ENCODE measurements around the gene MYO16.

The MYO16 gene

DNA sequence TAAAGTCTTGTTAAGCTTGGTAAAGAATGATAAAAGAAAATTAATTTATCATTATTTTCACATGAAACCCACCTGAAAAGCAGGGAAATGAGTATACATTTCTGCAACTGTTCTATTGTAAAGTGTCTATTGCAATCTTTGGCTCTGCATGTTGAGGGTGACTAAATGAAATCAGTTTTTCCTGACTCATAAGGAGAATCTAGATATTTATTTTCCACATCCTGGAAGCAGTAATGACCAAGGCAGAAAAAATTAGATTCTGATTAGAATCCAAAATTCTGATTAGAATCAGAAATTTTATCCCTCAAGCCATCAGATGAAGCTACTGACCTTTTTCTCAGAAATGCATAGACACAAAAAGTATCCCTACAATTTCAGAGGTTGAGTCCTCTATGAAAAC lies 178.4 kb downstream of the MYO16 start:
- no peaks in the 10 kb centered on the region for H3K27me3 ChIP-seq (ENCODE audit: insufficient read depth, poor library complexity, severe bottlenecking)
- TF ChIP-seq, protein P1, sequence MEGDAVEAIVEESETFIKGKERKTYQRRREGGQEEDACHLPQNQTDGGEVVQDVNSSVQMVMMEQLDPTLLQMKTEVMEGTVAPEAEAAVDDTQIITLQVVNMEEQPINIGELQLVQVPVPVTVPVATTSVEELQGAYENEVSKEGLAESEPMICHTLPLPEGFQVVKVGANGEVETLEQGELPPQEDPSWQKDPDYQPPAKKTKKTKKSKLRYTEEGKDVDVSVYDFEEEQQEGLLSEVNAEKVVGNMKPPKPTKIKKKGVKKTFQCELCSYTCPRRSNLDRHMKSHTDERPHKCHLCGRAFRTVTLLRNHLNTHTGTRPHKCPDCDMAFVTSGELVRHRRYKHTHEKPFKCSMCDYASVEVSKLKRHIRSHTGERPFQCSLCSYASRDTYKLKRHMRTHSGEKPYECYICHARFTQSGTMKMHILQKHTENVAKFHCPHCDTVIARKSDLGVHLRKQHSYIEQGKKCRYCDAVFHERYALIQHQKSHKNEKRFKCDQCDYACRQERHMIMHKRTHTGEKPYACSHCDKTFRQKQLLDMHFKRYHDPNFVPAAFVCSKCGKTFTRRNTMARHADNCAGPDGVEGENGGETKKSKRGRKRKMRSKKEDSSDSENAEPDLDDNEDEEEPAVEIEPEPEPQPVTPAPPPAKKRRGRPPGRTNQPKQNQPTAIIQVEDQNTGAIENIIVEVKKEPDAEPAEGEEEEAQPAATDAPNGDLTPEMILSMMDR (IDR thresholded peaks at IDR 0.05; ENCODE audit: poor library complexity, severe bottlenecking): no peak
- H3K4me3 ChIP-seq (ENCODE audit: severe bottlenecking): no peak overlapping the region
- no peaks in the 10 kb centered on the region for H3K4me1 ChIP-seq (ENCODE audit: insufficient read depth, poor library complexity, severe bottlenecking)
- ATAC-seq (ENCODE audit: low read depth): no peak
- no peaks in the 10 kb centered on the region for H3K36me3 ChIP-seq (ENCODE audit: low read depth)
- no peak overlapping the region for H3K27ac ChIP-seq (ENCODE audit: poor library complexity, severe bottlenecking)
- no peak for DNase-seq (ENCODE audit: low spot score)
- no peaks in the 10 kb centered on the region for H3K9me3 ChIP-seq (ENCODE audit: severe bottlenecking)

- H3K4me3 ChIP-seq (ENCODE audit: severe bottlenecking): no peak overlapping the region
- DNase-seq (ENCODE audit: low spot score) (no peak), ATAC-seq (ENCODE audit: low read depth) (no peak)
- no peaks in the 10 kb centered on the region for H3K36me3 ChIP-seq (ENCODE audit: low read depth)
- TF ChIP-seq, protein P1 (IDR thresholded peaks at IDR 0.05; ENCODE audit: poor library complexity, severe bottlenecking): no peak
- H3K9me3 ChIP-seq (ENCODE audit: severe bottlenecking): no peaks in the 10 kb centered on the region
- no peak overlapping the region for H3K27ac ChIP-seq (ENCODE audit: poor library complexity, severe bottlenecking)
- no peaks in the 10 kb centered on the region for H3K27me3 ChIP-seq (ENCODE audit: insufficient read depth, poor library complexity, severe bottlenecking)
- no peaks in the 10 kb centered on the region for H3K4me1 ChIP-seq (ENCODE audit: insufficient read depth, poor library complexity, severe bottlenecking)
Observed at GRCh38 chr13:108812165-108812564, 182.8 kb downstream of the MYO16 start.

DNA sequence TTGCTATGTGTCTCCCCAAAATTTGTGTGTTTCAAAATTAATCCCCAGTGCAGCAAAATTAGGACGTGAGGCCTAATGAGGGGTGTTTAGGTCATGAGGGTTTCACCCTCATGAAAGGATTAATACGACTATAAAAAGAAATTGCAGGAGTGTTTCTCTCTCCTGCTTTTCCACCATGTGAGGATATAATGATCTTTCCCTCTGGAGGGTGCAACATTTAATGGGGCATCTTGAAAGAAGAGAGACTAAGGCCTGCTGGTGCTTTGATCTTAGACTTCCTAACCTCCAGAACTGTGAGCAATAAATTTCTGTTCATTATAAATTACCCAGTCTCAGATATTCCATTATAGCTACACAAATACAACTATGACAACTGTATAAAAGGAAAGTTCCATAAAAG lies 183.2 kb downstream of the MYO16 start:
- H3K27ac ChIP-seq (ENCODE audit: poor library complexity, severe bottlenecking): no peak overlapping the region
- no peak for DNase-seq (ENCODE audit: low spot score)
- no peaks in the 10 kb centered on the region for H3K36me3 ChIP-seq (ENCODE audit: low read depth)
- no peaks in the 10 kb centered on the region for H3K9me3 ChIP-seq (ENCODE audit: severe bottlenecking)
- no peak for ATAC-seq (ENCODE audit: low read depth)
- no peaks in the 10 kb centered on the region for H3K27me3 ChIP-seq (ENCODE audit: insufficient read depth, poor library complexity, severe bottlenecking)
- no peak overlapping the region for H3K4me3 ChIP-seq (ENCODE audit: severe bottlenecking)
- TF ChIP-seq, protein P1 (IDR thresholded peaks at IDR 0.05; ENCODE audit: poor library complexity, severe bottlenecking): no peak
- no peaks in the 10 kb centered on the region for H3K4me1 ChIP-seq (ENCODE audit: insufficient read depth, poor library complexity, severe bottlenecking)

DNA sequence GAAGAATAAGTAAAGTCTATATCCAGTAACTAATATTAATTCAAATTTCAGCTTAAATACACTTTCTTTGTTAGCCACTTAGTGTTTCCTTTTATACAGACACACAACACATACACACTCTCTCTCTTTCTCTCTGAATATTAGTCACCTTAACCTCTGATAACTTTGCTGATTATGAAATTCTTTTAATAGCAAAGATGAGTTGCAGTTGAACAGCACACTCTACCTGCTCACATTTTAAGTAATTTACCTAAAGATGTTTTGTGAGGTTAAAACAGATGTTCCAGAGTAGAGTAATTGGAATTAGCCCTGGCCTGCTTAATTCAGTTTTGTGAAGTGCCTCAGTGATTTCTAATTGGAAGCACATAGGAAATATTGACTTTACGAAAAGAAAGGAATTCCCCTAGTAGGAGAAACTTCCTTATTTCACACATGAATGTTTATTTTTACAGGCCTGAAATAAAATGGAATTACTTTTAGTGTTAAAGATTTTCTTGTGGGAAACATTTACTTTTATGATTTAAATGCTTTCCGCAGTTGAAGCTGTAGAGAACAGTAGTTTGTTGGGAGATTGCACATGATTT lies 184.3 kb downstream of the MYO16 start:
- no peaks in the 10 kb centered on the region for H3K27me3 ChIP-seq (ENCODE audit: insufficient read depth, poor library complexity, severe bottlenecking)
- ATAC-seq (ENCODE audit: low read depth) (no peak), DNase-seq (ENCODE audit: low spot score) (no peak)
- H3K36me3 ChIP-seq (ENCODE audit: low read depth): no peaks in the 10 kb centered on the region
- no peaks in the 10 kb centered on the region for H3K4me1 ChIP-seq (ENCODE audit: insufficient read depth, poor library complexity, severe bottlenecking)
- TF ChIP-seq, protein P1 (IDR thresholded peaks at IDR 0.05; ENCODE audit: poor library complexity, severe bottlenecking): no peak
- H3K27ac ChIP-seq (ENCODE audit: poor library complexity, severe bottlenecking): no peak overlapping the region
- H3K9me3 ChIP-seq (ENCODE audit: severe bottlenecking): no peaks in the 10 kb centered on the region
- H3K4me3 ChIP-seq (ENCODE audit: severe bottlenecking): no peak overlapping the region

DNA sequence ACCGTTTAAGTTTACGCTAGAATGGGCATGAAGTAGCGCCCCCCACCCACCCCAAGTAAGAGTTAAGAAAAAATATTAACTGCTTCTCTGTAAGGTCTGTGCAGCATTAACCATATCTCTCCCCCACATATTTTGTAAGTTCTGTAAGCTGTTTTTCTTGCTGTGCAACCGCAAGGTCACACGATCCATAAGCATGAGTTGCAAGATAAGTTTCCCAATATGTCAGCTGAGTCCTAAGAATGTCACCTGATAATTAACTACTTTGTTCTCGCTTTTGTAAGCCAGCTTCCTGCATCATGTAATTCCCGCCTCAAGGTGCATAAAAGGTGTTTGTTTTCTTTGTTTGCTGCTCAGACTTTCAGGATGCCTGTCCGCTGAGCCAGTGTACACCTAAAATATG lies 187.0 kb downstream of the MYO16 start:
- no peak for DNase-seq (ENCODE audit: low spot score)
- Histone ChIP-seq H3K36me3 (ENCODE audit: low read depth) (no peaks in the 10 kb centered on the region), H3K27me3 (ENCODE audit: insufficient read depth, poor library complexity, severe bottlenecking) (no peaks in the 10 kb centered on the region), H3K9me3 (ENCODE audit: severe bottlenecking) (no peaks in the 10 kb centered on the region), H3K27ac (ENCODE audit: poor library complexity, severe bottlenecking) (no peak overlapping the region), H3K4me1 (ENCODE audit: insufficient read depth, poor library complexity, severe bottlenecking) (no peaks in the 10 kb centered on the region), H3K4me3 (ENCODE audit: severe bottlenecking) (no peak overlapping the region)
- TF ChIP-seq, protein P1 (IDR thresholded peaks at IDR 0.05; ENCODE audit: poor library complexity, severe bottlenecking): no peak
- no peak for ATAC-seq (ENCODE audit: low read depth)
